CD14-positive monocyte (primary cell): ENCODE results near the gene TPMT. TPM values are rescaled to one million over a fixed set of nuclear protein-coding genes. Genes with fewer than 3 reads are reported as not detected.

Experiments used
- DNase-seq, 3 donors: peaks; one replicate each; pipeline ENCODE4 v3.0.0-alpha.2; 2011 to 2022
- H2AFZ ChIP-seq: 2 replicates; pipeline ENCODE4 v1.6.0; 2012; ENCODE audit warnings: mild to moderate bottlenecking, low read depth, low read length, inconsistent platforms; ENCODE audit not compliant: insufficient read depth, poor library complexity, severe bottlenecking
- H3K27ac ChIP-seq, 2 donors: 1 replicate in 1 of 2; 2 replicates in 1 of 2; pipeline ENCODE4 v1.5.1; 2012 to 2013; ENCODE audit warnings: low read length in 2 of 2, control low read depth in 1 of 2, inconsistent platforms in 1 of 2, low read depth in 1 of 2, mild to moderate bottlenecking in 1 of 2
- H3K27me3 ChIP-seq, 2 donors: one replicate each; pipeline versions ENCODE4 v1.6.0 to v1.6.1; 2011 to 2013; ENCODE audit warnings: low read length in 2 of 2; ENCODE audit not compliant: control insufficient read depth in 2 of 2, insufficient read depth in 2 of 2
- H3K36me3 ChIP-seq, 2 donors: replicated peaks in 1 of 2; 1 replicate in 1 of 2; 2 replicates in 1 of 2; pipeline versions ENCODE4 v1.5.1 to v1.6.1; 2012 to 2013; ENCODE audit warnings: low read length in 2 of 2, control low read depth in 1 of 2, inconsistent platforms in 1 of 2, mild to moderate bottlenecking in 1 of 2; ENCODE audit not compliant: insufficient read depth in 2 of 2, control insufficient read depth in 1 of 2
- H3K4me1 ChIP-seq, 2 donors: 1 replicate in 1 of 2; 2 replicates in 1 of 2; pipeline versions ENCODE4 v1.5.1 to v1.6.1; 2012 to 2013; ENCODE audit warnings: low read length in 2 of 2, control low read depth in 1 of 2, inconsistent platforms in 1 of 2, mild to moderate bottlenecking in 1 of 2, moderate library complexity in 1 of 2; ENCODE audit not compliant: insufficient read depth in 2 of 2, control insufficient read depth in 1 of 2
- H3K4me2 ChIP-seq: replicated peaks from 2 replicates; pipeline ENCODE3; 2012; ENCODE audit warnings: low read length, moderate library complexity, mild to moderate bottlenecking; ENCODE audit not compliant: poor library complexity, severe bottlenecking; ENCODE audit errors: extremely low read depth
- H3K4me3 ChIP-seq, 3 experiments: fragments of 200-600 bp in 1 of 3; sonication (generic) in 1 of 3; replicated peaks in 1 of 3; 1 replicate in 2 of 3; 2 replicates in 1 of 3; pipeline ENCODE4 v1.5.1; 2011 to 2013; ENCODE audit warnings: low read length in 3 of 3, mild to moderate bottlenecking in 3 of 3, control low read depth in 2 of 3, low read depth in 2 of 3, inconsistent platforms in 1 of 3, moderate library complexity in 1 of 3
- H3K79me2 ChIP-seq: 2 replicates; pipeline ENCODE4 v1.6.0; 2012; ENCODE audit warnings: mild to moderate bottlenecking, control low read depth, inconsistent platforms, low read length, moderate library complexity; ENCODE audit not compliant: insufficient read depth
- H3K9ac ChIP-seq: 2 replicates; pipeline ENCODE4 v1.6.0; 2017; ENCODE audit warnings: low read length, mild to moderate bottlenecking; ENCODE audit not compliant: insufficient read depth, poor library complexity, severe bottlenecking
- H3K9me3 ChIP-seq, 2 donors: replicated peaks in 1 of 2; 1 replicate in 1 of 2; 2 replicates in 1 of 2; pipeline versions ENCODE4 v1.5.1 to v1.6.1; 2012 to 2013; ENCODE audit warnings: low read length in 2 of 2, control low read depth in 1 of 2; ENCODE audit not compliant: control insufficient read depth in 1 of 2, insufficient read depth in 1 of 2
- H4K20me1 ChIP-seq: 2 replicates; pipeline ENCODE4 v1.6.0; 2012; ENCODE audit warnings: mild to moderate bottlenecking, low read length, control low read depth, moderate library complexity; ENCODE audit not compliant: insufficient read depth
- H3K27ac Mint-ChIP-seq, 7 donors: one replicate each; pipeline ENCODE4 v1.8.0; 2020; ENCODE audit warnings: mild to moderate bottlenecking in 7 of 7, mixed read lengths in 7 of 7, moderate library complexity in 6 of 7, inconsistent platforms in 2 of 7
- H3K27me3 Mint-ChIP-seq, 3 donors: one replicate each; pipeline ENCODE4 v1.8.0; 2021 to 2022; ENCODE audit warnings: low read depth in 3 of 3, mild to moderate bottlenecking in 3 of 3, mixed read lengths in 3 of 3, moderate library complexity in 3 of 3, inconsistent platforms in 1 of 3
- H3K36me3 Mint-ChIP-seq, 2 donors: one replicate each; pipeline ENCODE4 v1.8.0; 2020; ENCODE audit warnings: mixed read lengths in 2 of 2, inconsistent platforms in 1 of 2, mild to moderate bottlenecking in 1 of 2
- H3K4me1 Mint-ChIP-seq: one replicate; pipeline ENCODE4 v1.8.0; 2020; ENCODE audit warnings: mild to moderate bottlenecking, mixed read lengths
- H3K4me3 Mint-ChIP-seq, 2 donors: one replicate each; pipeline ENCODE4 v1.8.0; 2020; ENCODE audit warnings: mild to moderate bottlenecking in 2 of 2, mixed read lengths in 2 of 2, moderate library complexity in 1 of 2
- H3K9me3 Mint-ChIP-seq, 7 donors: one replicate each; pipeline ENCODE4 v1.8.0; 2020 to 2022; ENCODE audit warnings: mixed read lengths in 7 of 7, mild to moderate bottlenecking in 6 of 7, moderate library complexity in 6 of 7, inconsistent platforms in 2 of 7
- CTCF ChIP-seq: fragments of 200-600 bp; IDR thresholded peaks from one replicate; pipeline ENCODE4 v1.8.0; 2022; ENCODE audit warnings: antibody characterized with exemption, mild to moderate bottlenecking
- WGBS: methylation state at CpG from one replicate; pipeline ENCODE4 v1.1.5; 2013; ENCODE audit warnings: missing lambda C conversion rate; ENCODE audit not compliant: insufficient coverage; 5-methylcytosine and 5-hydroxymethylcytosine counted together
- intact Hi-C, 2 donors: fragments of 100-400 bp; cut with micrococcal nuclease; formaldehyde crosslinking; loops; one replicate each; pipeline versions ENCODE4 v1.15.0 to v1.15.1; 2023
- polyA plus RNA-seq, 3 donors: library from polyadenylated mRNA; depleted of rRNA in 1 of 3; unstranded in 2 of 3; stranded (reverse) in 1 of 3; fragments of 300-500 nt in 2 of 3; fragments of >200 nt in 1 of 3; fragmentation: Illumina TruSeq in 2 of 3; gene quantifications; 1 replicate in 2 of 3; 2 replicates in 1 of 3; pipeline ENCODE4 v1.2.3, GENCODE V29; 2012 to 2021

TPMT gene
- polyA plus RNA-seq, 3 donors = 10.5 to 33.1 (median 27.5) TPM

GRCh38 chr6:18080544-18080943 is 74.3 kb downstream of the TPMT start:
- intact Hi-C loops = no loop called here
- Mint-ChIP-seq H3K9me3 (peaks cover 3 to 13% (median 7%) of the 10 kb centered on the region in 7 donors), H3K27ac (no peak overlapping the region), H3K4me1 (peaks cover 4% of the 10 kb centered on the region), H3K36me3 (no peaks in the 10 kb centered on the region), H3K4me3 (no peak overlapping the region), H3K27me3 (peaks cover 0 to 4% (median 2%) of the 10 kb centered on the region in 3 donors)
- Histone ChIP-seq H3K36me3 (no peaks in the 10 kb centered on the region), H3K9ac (no peak overlapping the region), H3K4me3 (no peak overlapping the region), H3K4me2 (no peak overlapping the region), H4K20me1 (no peaks in the 10 kb centered on the region), H3K4me1 (no peaks in the 10 kb centered on the region), H3K27ac (no peak overlapping the region), H3K27me3 (no peaks in the 10 kb centered on the region), H2AFZ (no peak overlapping the region), H3K79me2 (no peaks in the 10 kb centered on the region), H3K9me3 (peaks cover 0 to 6% of the 10 kb centered on the region in 2 donors)
- TF ChIP-seq CTCF = no peak
- 93% methylated on average over 2 of the region's 4 CpGs for WGBS
- no peak for DNase-seq

- Histone ChIP-seq H3K27me3 (no peaks in the 10 kb centered on the region), H3K4me2 (no peak overlapping the region), H3K4me3 (no peak overlapping the region), H3K36me3 (no peaks in the 10 kb centered on the region), H4K20me1 (no peaks in the 10 kb centered on the region), H3K27ac (no peak overlapping the region), H3K79me2 (no peaks in the 10 kb centered on the region), H3K9me3 (peaks cover 8 to 14% of the 10 kb centered on the region in 2 donors), H2AFZ (no peak overlapping the region), H3K4me1 (no peaks in the 10 kb centered on the region), H3K9ac (no peak overlapping the region)
- Mint-ChIP-seq H3K27me3 (peaks cover 0 to 4% (median 2%) of the 10 kb centered on the region in 3 donors), H3K4me1 (peaks cover 4% of the 10 kb centered on the region), H3K36me3 (no peaks in the 10 kb centered on the region), H3K9me3 (peaks cover 7 to 27% (median 16%) of the 10 kb centered on the region in 7 donors), H3K4me3 (no peak overlapping the region), H3K27ac (peak overlapping the region in 1 of 7 donors; percentile 2)
- intact Hi-C loops = no loop called here
- peak in 2 of 3 donors; percentile 1 to 25 for DNase-seq
- no peak for TF ChIP-seq CTCF
- 32% methylated on average over 2 of the region's 3 CpGs for WGBS
These were observed 76.0 kb downstream of the TPMT start for GRCh38 chr6:18078866-18079265.

Other genes with a start within 250 kb of the TPMT start
- 10 to 100 TPM in 1 of 3 donors, 1 to 10 TPM in 2; 2.9 to 28.4 (median 6.0) TPM for gene KIF13A, start 167.4 kb downstream of the TPMT start, polyA plus RNA-seq
- gene NHLRC1, start 32.4 kb downstream of the TPMT start, polyA plus RNA-seq = 1 to 10 TPM in 2 of 3 donors, under 1 TPM in 1; 0.75 to 3.1 (median 1.4) TPM
- gene KDM1B, start 345 bp upstream of the TPMT start, polyA plus RNA-seq = 10 to 100 TPM in 2 of 3 donors, 1 to 10 TPM in 1; 4.4 to 50.8 (median 24.1) TPM
- 10 to 100 TPM; 32.3 to 63.9 (median 56.5) TPM for gene DEK, start 109.5 kb upstream of the TPMT start, polyA plus RNA-seq
- gene RNF144B, start 232.3 kb upstream of the TPMT start, polyA plus RNA-seq = 10 to 100 TPM; 25.6 to 31.0 (median 27.9) TPM